Adipocyte (in vitro differentiated cells): ENCODE results near the gene ORM2.

Source experiments
- DNase-seq: peaks from one replicate; pipeline ENCODE4 v3.0.0-alpha.2; 2015; ENCODE audit warnings: low read depth
- H3K27me3 ChIP-seq: replicated peaks from 2 replicates; pipeline ENCODE4 v1.7.0; 2013; ENCODE audit warnings: mild to moderate bottlenecking, low read length, moderate library complexity; ENCODE audit not compliant: control insufficient read depth, insufficient read depth
- H3K36me3 ChIP-seq: 2 replicates; pipeline ENCODE4 v1.7.0; 2013; ENCODE audit warnings: low read length, mild to moderate bottlenecking, moderate library complexity; ENCODE audit not compliant: control insufficient read depth, insufficient read depth, severe bottlenecking
- H3K4me1 ChIP-seq: 2 replicates; pipeline ENCODE4 v1.7.0; 2013; ENCODE audit warnings: mild to moderate bottlenecking, low read length, moderate library complexity; ENCODE audit not compliant: control insufficient read depth, insufficient read depth
- H3K4me3 ChIP-seq: 2 replicates; pipeline ENCODE4 v1.7.0; 2013; ENCODE audit warnings: mild to moderate bottlenecking, low read length, moderate library complexity
- H3K9ac ChIP-seq: 2 replicates; pipeline ENCODE4 v1.7.0; 2013; ENCODE audit warnings: mild to moderate bottlenecking, low read length, moderate library complexity
- H3K9me3 ChIP-seq: 2 replicates; pipeline ENCODE4 v1.7.0; 2013; ENCODE audit warnings: mild to moderate bottlenecking, low read length, moderate library complexity; ENCODE audit not compliant: control insufficient read depth

Gene ORM2

GRCh38 chr9:114338187-114338586 is 8.5 kb downstream of the ORM2 start:
- Histone ChIP-seq H3K4me3 (no peak overlapping the region), H3K36me3 (peaks cover 86% of the 10 kb centered on the region), H3K9ac (no peak overlapping the region), H3K4me1 (peaks cover 10% of the 10 kb centered on the region), H3K9me3 (no peaks in the 10 kb centered on the region), H3K27me3 (no peaks in the 10 kb centered on the region)
- no peak for DNase-seq

- H3K36me3 ChIP-seq, result peaks cover 95% of the 10 kb centered on the region
- peak; percentile 66 for DNase-seq
- no peaks in the 10 kb centered on the region for H3K9me3 ChIP-seq
- H3K27me3 ChIP-seq, result no peaks in the 10 kb centered on the region
- H3K9ac ChIP-seq, result no peak overlapping the region
- H3K4me1 ChIP-seq, result peaks cover 10% of the 10 kb centered on the region
- no peak overlapping the region for H3K4me3 ChIP-seq
Observed at GRCh38 chr9:114339130-114339908, 9.7 kb downstream of the ORM2 start.

GRCh38 chr9:114341152-114341830 is 11.6 kb downstream of the ORM2 start:
- no peak overlapping the region for H3K4me3 ChIP-seq
- no peaks in the 10 kb centered on the region for H3K9me3 ChIP-seq
- peaks cover 96% of the 10 kb centered on the region for H3K36me3 ChIP-seq
- no peak overlapping the region for H3K9ac ChIP-seq
- no peak for DNase-seq
- peaks cover 4% of the 10 kb centered on the region for H3K4me1 ChIP-seq
- H3K27me3 ChIP-seq, result no peaks in the 10 kb centered on the region

- no peak for DNase-seq
- Histone ChIP-seq H3K27me3 (no peaks in the 10 kb centered on the region), H3K36me3 (peaks cover 97% of the 10 kb centered on the region), H3K4me3 (no peak overlapping the region), H3K4me1 (peaks cover 4% of the 10 kb centered on the region), H3K9me3 (no peaks in the 10 kb centered on the region), H3K9ac (no peak overlapping the region)
Observed at GRCh38 chr9:114341991-114342390, 12.3 kb downstream of the ORM2 start.

GRCh38 chr9:114342755-114343440 is 13.2 kb downstream of the ORM2 start:
- no peaks in the 10 kb centered on the region for H3K9me3 ChIP-seq
- peaks cover 4% of the 10 kb centered on the region for H3K4me1 ChIP-seq
- no peak for DNase-seq
- H3K27me3 ChIP-seq, result no peaks in the 10 kb centered on the region
- peaks cover 97% of the 10 kb centered on the region for H3K36me3 ChIP-seq
- no peak overlapping the region for H3K9ac ChIP-seq
- no peak overlapping the region for H3K4me3 ChIP-seq

GRCh38 chr9:114343471-114344187 is 14.0 kb downstream of the ORM2 start:
- no peak for DNase-seq

GRCh38 chr9:114344188-114344566 is 14.5 kb downstream of the ORM2 start:
- Histone ChIP-seq H3K9me3 (no peaks in the 10 kb centered on the region), H3K27me3 (no peaks in the 10 kb centered on the region), H3K36me3 (peaks cover 94% of the 10 kb centered on the region), H3K4me1 (peaks cover 12% of the 10 kb centered on the region), H3K9ac (no peak overlapping the region), H3K4me3 (no peak overlapping the region)
- DNase-seq, result no peak

More at GRCh38 chr9:114343471-114344187, 14.0 kb downstream of the ORM2 start:
- Histone ChIP-seq H3K4me3 (no peak overlapping the region), H3K27me3 (no peaks in the 10 kb centered on the region), H3K9me3 (no peaks in the 10 kb centered on the region), H3K9ac (no peak overlapping the region), H3K36me3 (peaks cover 97% of the 10 kb centered on the region), H3K4me1 (peaks cover 9% of the 10 kb centered on the region)

- Histone ChIP-seq H3K9me3 (no peaks in the 10 kb centered on the region), H3K36me3 (peaks cover 92% of the 10 kb centered on the region), H3K9ac (no peak overlapping the region), H3K27me3 (no peaks in the 10 kb centered on the region), H3K4me1 (peaks cover 14% of the 10 kb centered on the region), H3K4me3 (no peak overlapping the region)
- DNase-seq, result no peak
Observed at GRCh38 chr9:114344692-114345091, 15.0 kb downstream of the ORM2 start.

GRCh38 chr9:114345493-114346065 is 15.9 kb downstream of the ORM2 start:
- H3K4me1 ChIP-seq, result peaks cover 23% of the 10 kb centered on the region
- peaks cover 92% of the 10 kb centered on the region for H3K36me3 ChIP-seq
- H3K4me3 ChIP-seq, result no peak overlapping the region
- H3K9ac ChIP-seq, result no peak overlapping the region
- no peaks in the 10 kb centered on the region for H3K27me3 ChIP-seq
- no peak for DNase-seq
- no peaks in the 10 kb centered on the region for H3K9me3 ChIP-seq

- H3K4me3 ChIP-seq, result no peak overlapping the region
Observed at GRCh38 chr9:114346146-114346545, 16.5 kb downstream of the ORM2 start.

More at GRCh38 chr9:114346146-114346545, 16.5 kb downstream of the ORM2 start:
- H3K27me3 ChIP-seq, result no peaks in the 10 kb centered on the region
- H3K4me1 ChIP-seq, result peaks cover 24% of the 10 kb centered on the region
- H3K9me3 ChIP-seq, result no peaks in the 10 kb centered on the region
- peaks cover 92% of the 10 kb centered on the region for H3K36me3 ChIP-seq
- H3K9ac ChIP-seq, result no peak overlapping the region
- no peak for DNase-seq
